Measurements from ENCODE around the gene ZBTB7C. TPM values are rescaled to one million over a fixed set of nuclear protein-coding genes. Genes with fewer than 3 reads are reported as not detected.

The ZBTB7C gene
- total RNA-seq, 1 donor from 2014 or later = 0.15 TPM

- DNase-seq (ENCODE audit: low spot score) = no peak
- H3K4me3 ChIP-seq = no peak overlapping the region
- no peaks in the 10 kb centered on the region for H3K9me3 ChIP-seq (ENCODE audit: low read depth)
- Mint-ChIP-seq H3K4me1 (peaks cover 4% of the 10 kb centered on the region), H3K4me3 (no peak overlapping the region), H3K36me3 (no peaks in the 10 kb centered on the region), H3K9me3 (no peaks in the 10 kb centered on the region), H3K27me3 (ENCODE audit: insufficient read depth, low read depth) (peaks cover 5% of the 10 kb centered on the region), H3K27ac (no peak overlapping the region)
- TF ChIP-seq EZH2phosphoT487 (IDR thresholded peaks at IDR 0.05) (no peak), CTCF (IDR thresholded peaks at IDR 0.05) (no peak), EZH2 (IDR thresholded peaks at IDR 0.05) (no peak)
- H3K4me2 ChIP-seq = no peak overlapping the region
- no peaks in the 10 kb centered on the region for H3F3A ChIP-seq (ENCODE audit: low read depth)
- no peak overlapping the region for H2AFZ ChIP-seq (replicated peaks)
- H3K4me1 ChIP-seq = no peaks in the 10 kb centered on the region
- no peak overlapping the region for H3K9ac ChIP-seq
- H3K27ac ChIP-seq = no peak overlapping the region
- H3K27me3 ChIP-seq = no peaks in the 10 kb centered on the region
- H3K79me2 ChIP-seq (ENCODE audit: low read depth) = no peaks in the 10 kb centered on the region
- H3K36me3 ChIP-seq = no peaks in the 10 kb centered on the region
- no peaks in the 10 kb centered on the region for H4K20me1 ChIP-seq (ENCODE audit: low read depth)
These were observed 342.9 kb downstream of the ZBTB7C start for GRCh38 chr18:48066225-48066652.

DNA sequence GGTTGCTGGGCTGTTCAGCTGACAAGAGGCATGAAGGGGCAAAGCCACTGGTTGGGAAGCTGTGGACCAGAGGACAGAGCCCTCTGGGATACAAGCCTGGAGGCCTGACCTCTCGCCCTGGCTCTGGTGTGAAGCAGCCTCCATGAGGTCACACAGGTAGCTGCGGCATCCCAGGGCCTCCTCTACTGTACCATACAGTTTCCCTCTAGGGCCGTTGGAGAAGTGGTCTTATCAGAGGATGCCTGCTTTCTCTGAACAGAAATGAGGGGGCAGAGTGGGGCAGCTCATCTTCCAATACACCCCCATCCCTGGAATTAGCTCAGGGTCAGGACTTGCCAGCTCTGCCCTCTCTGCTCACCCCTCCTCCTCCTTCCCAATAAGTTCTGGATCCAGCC is 343.6 kb downstream of the ZBTB7C start:
- Histone ChIP-seq H3K4me3 (no peak overlapping the region), H3K27ac (no peak overlapping the region), H3K4me2 (no peak overlapping the region), H2AFZ (replicated peaks) (no peak overlapping the region), H3K36me3 (no peaks in the 10 kb centered on the region), H3K27me3 (no peaks in the 10 kb centered on the region), H3K9ac (no peak overlapping the region), H3K79me2 (ENCODE audit: low read depth) (no peaks in the 10 kb centered on the region), H4K20me1 (ENCODE audit: low read depth) (no peaks in the 10 kb centered on the region), H3K9me3 (ENCODE audit: low read depth) (no peaks in the 10 kb centered on the region), H3F3A (ENCODE audit: low read depth) (no peaks in the 10 kb centered on the region), H3K4me1 (no peaks in the 10 kb centered on the region)
- Mint-ChIP-seq H3K9me3 (no peaks in the 10 kb centered on the region), H3K36me3 (no peaks in the 10 kb centered on the region), H3K4me3 (no peak overlapping the region), H3K4me1 (peaks cover 5% of the 10 kb centered on the region), H3K27ac (no peak overlapping the region), H3K27me3 (ENCODE audit: insufficient read depth, low read depth) (peaks cover 6% of the 10 kb centered on the region)
- DNase-seq (ENCODE audit: low spot score) = no peak
- TF ChIP-seq CTCF (IDR thresholded peaks at IDR 0.05) = no peak
- no peak for TF ChIP-seq EZH2phosphoT487 (IDR thresholded peaks at IDR 0.05)
- TF ChIP-seq EZH2 (IDR thresholded peaks at IDR 0.05) = no peak

DNA sequence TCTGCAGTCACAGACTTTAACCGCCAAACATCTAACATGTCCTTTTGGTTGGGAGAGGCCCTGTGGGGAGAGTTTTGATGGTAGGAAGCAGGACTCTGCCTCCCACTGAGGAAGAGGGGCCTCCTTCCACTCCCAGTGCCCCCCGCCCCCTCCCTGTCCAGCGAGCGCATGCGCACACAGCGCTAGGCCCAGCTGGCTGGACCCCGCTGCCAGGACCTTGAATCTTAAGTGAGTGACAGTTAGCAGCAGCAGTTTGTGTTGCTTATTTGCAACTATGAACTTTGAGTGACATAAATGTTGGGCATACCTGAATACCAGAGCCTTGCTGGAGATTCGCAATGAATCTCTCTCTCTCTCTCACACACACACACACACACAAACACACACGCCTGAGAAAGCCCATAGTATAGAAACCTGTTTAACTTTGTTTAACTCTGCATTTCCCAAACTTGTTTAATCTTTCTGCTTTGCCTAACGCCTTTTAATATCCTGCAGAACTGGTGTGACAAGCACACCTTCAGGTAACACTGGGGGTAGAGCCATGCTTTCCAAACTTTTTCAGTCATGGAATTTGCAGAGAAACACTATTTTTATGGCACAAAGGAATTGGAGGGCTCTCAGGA is 344.1 kb downstream of the ZBTB7C start:
- H3K36me3 ChIP-seq = no peaks in the 10 kb centered on the region
- H3K4me1 ChIP-seq = peaks cover under 1% of the 10 kb centered on the region
- H3K4me2 ChIP-seq = no peak overlapping the region
- no peaks in the 10 kb centered on the region for H3K9me3 ChIP-seq (ENCODE audit: low read depth)
- H3F3A ChIP-seq (ENCODE audit: low read depth) = no peaks in the 10 kb centered on the region
- Mint-ChIP-seq H3K36me3 (no peaks in the 10 kb centered on the region), H3K9me3 (no peaks in the 10 kb centered on the region), H3K27me3 (ENCODE audit: insufficient read depth, low read depth) (peaks cover 9% of the 10 kb centered on the region), H3K27ac (no peak overlapping the region), H3K4me1 (peaks cover 9% of the 10 kb centered on the region), H3K4me3 (no peak overlapping the region)
- H3K27me3 ChIP-seq = no peaks in the 10 kb centered on the region
- no peaks in the 10 kb centered on the region for H4K20me1 ChIP-seq (ENCODE audit: low read depth)
- no peaks in the 10 kb centered on the region for H3K79me2 ChIP-seq (ENCODE audit: low read depth)
- no peak overlapping the region for H3K9ac ChIP-seq
- DNase-seq (ENCODE audit: low spot score) = no peak
- H3K4me3 ChIP-seq = no peak overlapping the region
- no peak overlapping the region for H3K27ac ChIP-seq
- TF ChIP-seq EZH2phosphoT487 (IDR thresholded peaks at IDR 0.05) (no peak), CTCF (IDR thresholded peaks at IDR 0.05) (no peak), EZH2 (IDR thresholded peaks at IDR 0.05) (no peak)
- H2AFZ ChIP-seq (replicated peaks) = no peak overlapping the region
